Uterus (tissue), 2 donors: ENCODE measurements around the gene SUPT4H1.
A peak's percentile ranks its signal among the peaks of the same experiment; 100 is the strongest.

Experiments
- CTCF ChIP-seq, 4 experiments: fragments of 200-600 bp in 2 of 4; fragments of 450-650 bp in 2 of 4; sonication (generic) in 2 of 4; IDR thresholded peaks; one replicate each; pipeline ENCODE4 v1.5.1; 2016 to 2019; ENCODE audit warnings: antibody characterized with exemption in 4 of 4, mild to moderate bottlenecking in 2 of 4, moderate library complexity in 1 of 4
- POLR2A ChIP-seq, 2 donors: fragments of 450-650 bp; IDR thresholded peaks; one replicate each; pipeline ENCODE4 v1.6.1; 2016; ENCODE audit warnings: antibody characterized with exemption in 2 of 2, mild to moderate bottlenecking in 1 of 2, moderate library complexity in 1 of 2

- TF ChIP-seq CTCF (IDR thresholded peaks at IDR 0.05): peak in 3 of 4 experiments; percentile 6 to 41 (median 31)
- peak; percentile 78 to 91 for TF ChIP-seq POLR2A (IDR thresholded peaks at IDR 0.05)
These were observed at the start of gene SUPT4H1 for GRCh38 chr17:58351831-58352595.
